OCI-LY3 (cell line): ENCODE data around the gene DPP10.

Experiments used
- H2AFZ ChIP-seq: fragments of 200-600, 300-600 bp; shearing (Covaris generic); 2 replicates; pipeline ENCODE4 v1.6.0; 2014; ENCODE audit warnings: antibody characterized with exemption, low read depth, low read length
- H3K27ac ChIP-seq: fragments of 200-600, 300-600 bp; sonication (generic); 2 replicates; pipeline ENCODE4 v1.5.1; 2014; ENCODE audit warnings: mild to moderate bottlenecking, low read length, moderate library complexity, mixed read lengths
- H3K27me3 ChIP-seq: fragments of 200-600, 300-600 bp; sonication (generic); 2 replicates; pipeline ENCODE4 v1.6.1; 2014; ENCODE audit warnings: low read depth, low read length, mixed read lengths
- H3K36me3 ChIP-seq: fragments of 200-600, 300-600 bp; sonication (generic); replicated peaks from 2 replicates; pipeline ENCODE3; 2014; ENCODE audit warnings: low read depth, low read length, mixed read lengths
- H3K4me1 ChIP-seq: fragments of 300-600, 200-600 bp; sonication (generic); 2 replicates; pipeline ENCODE4 v1.6.1; 2014; ENCODE audit warnings: low read length, mixed read lengths
- H3K4me2 ChIP-seq: fragments of 200-600, 300-600 bp; sonication (generic); 2 replicates; pipeline ENCODE4 v1.6.1; 2014; ENCODE audit warnings: low read length, mixed read lengths
- H3K4me3 ChIP-seq: fragments of 300-600, 200-600 bp; sonication (generic); 2 replicates; pipeline ENCODE4 v1.5.1; 2014; ENCODE audit warnings: antibody characterized with exemption, mild to moderate bottlenecking, low read length, moderate library complexity
- H3K79me2 ChIP-seq: fragments of 300-600, 200-600 bp; shearing (Covaris generic); 2 replicates; pipeline ENCODE4 v1.6.1; 2014; ENCODE audit warnings: mild to moderate bottlenecking, low read length, mixed read lengths
- H3K9ac ChIP-seq: fragments of 300-600, 200-600 bp; shearing (Covaris generic); 2 replicates; pipeline ENCODE4 v1.6.0; 2014; ENCODE audit warnings: mild to moderate bottlenecking, low read length, moderate library complexity
- H3K9me3 ChIP-seq: fragments of 200-600, 300-600 bp; shearing (Covaris generic); 2 replicates; pipeline ENCODE4 v1.6.1; 2014; ENCODE audit warnings: low read length, mixed read lengths; ENCODE audit not compliant: insufficient read depth
- H4K20me1 ChIP-seq: fragments of 200-600, 300-600 bp; sonication (generic); 2 replicates; pipeline ENCODE4 v1.6.1; 2016; ENCODE audit warnings: low read length, mixed read lengths; ENCODE audit not compliant: insufficient read depth
- EZH2phosphoT487 ChIP-seq: fragments of 200-600 bp; shearing (Covaris generic); IDR thresholded peaks from 2 replicates; pipeline ENCODE4 v1.6.1; 2018; ENCODE audit warnings: antibody characterized with exemption, mixed run types, low read depth
- TF ChIP-seq, protein P1 (sequence below): fragments of 200-600, 300-600 bp; sonication (generic); IDR thresholded peaks from 2 replicates; pipeline ENCODE4 v1.5.1; 2014; ENCODE audit warnings: antibody characterized with exemption, low read length, low read depth

DPP10 gene

DNA sequence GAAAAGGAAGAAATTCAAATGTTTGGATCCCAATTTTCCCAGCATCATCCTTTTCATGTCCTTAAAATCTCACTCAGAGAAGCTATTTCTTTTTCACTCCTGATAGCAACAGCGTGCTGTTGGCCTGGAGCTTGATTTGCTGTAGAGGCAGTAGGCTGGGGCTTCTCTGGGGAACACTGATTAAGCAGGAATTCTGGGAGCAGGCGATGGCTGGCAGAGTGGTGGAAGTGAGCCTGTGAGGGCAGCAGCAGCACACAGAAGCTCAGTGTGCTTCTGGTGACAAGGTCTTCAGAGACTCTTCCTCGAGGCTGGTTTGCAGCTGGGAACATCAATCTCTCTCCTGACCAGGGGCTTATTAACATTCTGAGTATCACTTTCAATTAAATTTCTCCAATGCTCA, 284.6 kb downstream of the DPP10 start:
- no peaks in the 10 kb centered on the region for H3K79me2 ChIP-seq
- H4K20me1 ChIP-seq: no peaks in the 10 kb centered on the region
- H3K9ac ChIP-seq: no peak overlapping the region
- H2AFZ ChIP-seq: no peak overlapping the region
- H3K4me3 ChIP-seq: no peak overlapping the region
- H3K27ac ChIP-seq: no peak overlapping the region
- H3K27me3 ChIP-seq: no peaks in the 10 kb centered on the region
- H3K4me1 ChIP-seq: no peaks in the 10 kb centered on the region
- H3K36me3 ChIP-seq: no peaks in the 10 kb centered on the region
- H3K4me2 ChIP-seq: no peak overlapping the region
- TF ChIP-seq, protein P1, sequence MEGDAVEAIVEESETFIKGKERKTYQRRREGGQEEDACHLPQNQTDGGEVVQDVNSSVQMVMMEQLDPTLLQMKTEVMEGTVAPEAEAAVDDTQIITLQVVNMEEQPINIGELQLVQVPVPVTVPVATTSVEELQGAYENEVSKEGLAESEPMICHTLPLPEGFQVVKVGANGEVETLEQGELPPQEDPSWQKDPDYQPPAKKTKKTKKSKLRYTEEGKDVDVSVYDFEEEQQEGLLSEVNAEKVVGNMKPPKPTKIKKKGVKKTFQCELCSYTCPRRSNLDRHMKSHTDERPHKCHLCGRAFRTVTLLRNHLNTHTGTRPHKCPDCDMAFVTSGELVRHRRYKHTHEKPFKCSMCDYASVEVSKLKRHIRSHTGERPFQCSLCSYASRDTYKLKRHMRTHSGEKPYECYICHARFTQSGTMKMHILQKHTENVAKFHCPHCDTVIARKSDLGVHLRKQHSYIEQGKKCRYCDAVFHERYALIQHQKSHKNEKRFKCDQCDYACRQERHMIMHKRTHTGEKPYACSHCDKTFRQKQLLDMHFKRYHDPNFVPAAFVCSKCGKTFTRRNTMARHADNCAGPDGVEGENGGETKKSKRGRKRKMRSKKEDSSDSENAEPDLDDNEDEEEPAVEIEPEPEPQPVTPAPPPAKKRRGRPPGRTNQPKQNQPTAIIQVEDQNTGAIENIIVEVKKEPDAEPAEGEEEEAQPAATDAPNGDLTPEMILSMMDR: no peak
- TF ChIP-seq EZH2phosphoT487: no peak
- no peaks in the 10 kb centered on the region for H3K9me3 ChIP-seq

GRCh38 chr2:114728372-114728771, 285.9 kb downstream of the DPP10 start:
- Histone ChIP-seq H2AFZ (no peak overlapping the region), H3K4me3 (no peak overlapping the region), H3K4me1 (no peaks in the 10 kb centered on the region), H3K9ac (no peak overlapping the region), H3K27ac (no peak overlapping the region), H3K4me2 (no peak overlapping the region), H3K9me3 (no peaks in the 10 kb centered on the region), H3K36me3 (no peaks in the 10 kb centered on the region), H3K79me2 (no peaks in the 10 kb centered on the region), H4K20me1 (no peaks in the 10 kb centered on the region), H3K27me3 (no peaks in the 10 kb centered on the region)
- no peak for TF ChIP-seq EZH2phosphoT487
- TF ChIP-seq, protein P1: no peak

DNA sequence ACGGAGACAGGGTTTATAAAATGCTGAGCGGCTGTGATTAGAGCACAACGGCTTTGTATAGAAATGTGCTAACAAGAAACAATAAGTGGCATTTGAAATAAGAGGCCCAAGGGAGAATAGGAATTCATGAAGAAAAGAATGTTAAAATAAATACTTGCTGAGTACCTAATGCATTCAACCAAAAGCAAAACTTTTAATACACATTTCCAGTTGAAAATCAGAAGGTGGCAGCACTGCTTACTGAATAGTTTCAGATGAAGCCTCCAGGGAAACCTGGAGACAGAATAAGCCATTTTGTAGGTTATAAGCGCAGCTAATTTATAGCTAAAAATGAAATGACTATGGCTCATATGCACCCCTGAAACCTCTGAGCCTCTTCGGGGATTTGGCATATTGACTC, 286.6 kb downstream of the DPP10 start:
- no peak overlapping the region for H3K9ac ChIP-seq
- no peak overlapping the region for H2AFZ ChIP-seq
- H3K79me2 ChIP-seq: no peaks in the 10 kb centered on the region
- no peak overlapping the region for H3K4me3 ChIP-seq
- no peak overlapping the region for H3K27ac ChIP-seq
- H3K9me3 ChIP-seq: no peaks in the 10 kb centered on the region
- no peaks in the 10 kb centered on the region for H3K4me1 ChIP-seq
- H4K20me1 ChIP-seq: no peaks in the 10 kb centered on the region
- TF ChIP-seq, protein P1: peak; percentile 47
- no peak for TF ChIP-seq EZH2phosphoT487
- no peaks in the 10 kb centered on the region for H3K36me3 ChIP-seq
- no peak overlapping the region for H3K4me2 ChIP-seq
- H3K27me3 ChIP-seq: no peaks in the 10 kb centered on the region

DNA sequence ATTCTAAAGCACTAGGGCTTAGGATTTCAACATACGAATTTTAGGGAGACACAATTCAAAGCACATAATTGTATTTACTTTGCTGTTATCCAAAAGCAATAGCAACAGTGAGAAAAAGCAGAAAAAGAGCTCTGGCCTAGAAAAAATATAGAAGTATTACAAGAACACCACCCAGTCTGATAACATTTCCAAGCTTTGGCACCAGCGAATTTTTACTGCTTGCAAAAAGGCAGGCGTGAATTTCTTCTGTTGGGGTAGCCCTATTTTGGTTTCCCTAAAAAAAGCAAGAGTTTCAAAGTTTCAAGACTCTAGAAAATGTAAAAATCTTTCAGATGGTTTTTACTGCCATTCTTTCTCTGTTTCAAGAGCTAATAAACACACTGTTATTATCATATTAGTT, 292.7 kb downstream of the DPP10 start:
- Histone ChIP-seq H3K27me3 (no peaks in the 10 kb centered on the region), H4K20me1 (no peaks in the 10 kb centered on the region), H3K36me3 (no peaks in the 10 kb centered on the region), H3K9me3 (no peaks in the 10 kb centered on the region), H3K4me1 (no peaks in the 10 kb centered on the region), H3K9ac (no peak overlapping the region), H3K4me2 (no peak overlapping the region), H3K27ac (no peak overlapping the region), H3K79me2 (no peaks in the 10 kb centered on the region), H3K4me3 (no peak overlapping the region), H2AFZ (no peak overlapping the region)
- TF ChIP-seq, protein P1: no peak
- no peak for TF ChIP-seq EZH2phosphoT487
